ENCODE measurements around the gene CHAC1. TPM values are rescaled to one million over a fixed set of nuclear protein-coding genes. Genes with fewer than 3 reads are reported as not detected.

CHAC1 gene
- total RNA-seq, 2 experiments from 2014 or later: 40.4 to 55.6 TPM

DNA sequence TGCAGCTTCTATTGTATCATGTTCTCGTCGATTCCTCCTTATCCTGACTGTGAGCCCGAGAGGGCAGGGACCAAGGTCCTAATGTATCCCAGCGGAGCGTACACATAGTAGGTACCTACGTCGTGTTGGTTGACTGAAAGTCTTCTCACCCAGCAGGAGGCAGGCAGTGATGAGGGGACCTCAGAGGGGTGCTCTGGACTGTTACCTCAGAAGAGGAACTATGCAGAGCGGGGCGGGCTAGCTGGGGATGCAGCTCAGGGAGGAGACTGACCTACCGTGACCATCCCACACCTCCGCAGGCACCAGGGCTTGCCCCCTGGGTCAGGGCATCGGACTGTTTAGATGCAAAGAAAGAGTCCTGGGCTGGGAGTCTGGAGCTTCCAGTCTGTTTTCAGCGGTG lies 11.4 kb downstream of the CHAC1 start:
- H3K36me3 ChIP-seq (ENCODE audit: insufficient read depth, low read length): no peaks in the 10 kb centered on the region
- no peak overlapping the region for H3K4me2 ChIP-seq (ENCODE audit: low read length)
- no peaks in the 10 kb centered on the region for H3K79me2 ChIP-seq (ENCODE audit: insufficient read depth, low read depth, low read length)
- no peak overlapping the region for H3K27ac ChIP-seq (ENCODE audit: low read depth, low read length, poor library complexity, severe bottlenecking)
- ChIA-PET CTCF (ENCODE audit: unreplicated experiment) (interaction anchor here (0.6 kb wide), 1 partner anchor 11 kb away, joined by 3 read pairs; the partner anchor contains the start of gene CHAC1), POLR2A (interaction anchor here (1.0 to 4.1 kb wide), 2 partner anchors 11 to 19 kb away, joined by 3 to 25 read pairs; partner anchors contain the start of gene CHAC1)
- no peak overlapping the region for H2AFZ ChIP-seq (ENCODE audit: low read length)
- BruUV-seq (replicated peaks): no TSS peak
- H3K4me3 ChIP-seq (ENCODE audit: low read depth, low read length, poor library complexity, severe bottlenecking): no peak overlapping the region
- no peaks in the 10 kb centered on the region for H3K9me3 ChIP-seq (ENCODE audit: low read length)
- H4K20me1 ChIP-seq (ENCODE audit: insufficient read depth, low read length): no peaks in the 10 kb centered on the region
- TF ChIP-seq, protein P1, sequence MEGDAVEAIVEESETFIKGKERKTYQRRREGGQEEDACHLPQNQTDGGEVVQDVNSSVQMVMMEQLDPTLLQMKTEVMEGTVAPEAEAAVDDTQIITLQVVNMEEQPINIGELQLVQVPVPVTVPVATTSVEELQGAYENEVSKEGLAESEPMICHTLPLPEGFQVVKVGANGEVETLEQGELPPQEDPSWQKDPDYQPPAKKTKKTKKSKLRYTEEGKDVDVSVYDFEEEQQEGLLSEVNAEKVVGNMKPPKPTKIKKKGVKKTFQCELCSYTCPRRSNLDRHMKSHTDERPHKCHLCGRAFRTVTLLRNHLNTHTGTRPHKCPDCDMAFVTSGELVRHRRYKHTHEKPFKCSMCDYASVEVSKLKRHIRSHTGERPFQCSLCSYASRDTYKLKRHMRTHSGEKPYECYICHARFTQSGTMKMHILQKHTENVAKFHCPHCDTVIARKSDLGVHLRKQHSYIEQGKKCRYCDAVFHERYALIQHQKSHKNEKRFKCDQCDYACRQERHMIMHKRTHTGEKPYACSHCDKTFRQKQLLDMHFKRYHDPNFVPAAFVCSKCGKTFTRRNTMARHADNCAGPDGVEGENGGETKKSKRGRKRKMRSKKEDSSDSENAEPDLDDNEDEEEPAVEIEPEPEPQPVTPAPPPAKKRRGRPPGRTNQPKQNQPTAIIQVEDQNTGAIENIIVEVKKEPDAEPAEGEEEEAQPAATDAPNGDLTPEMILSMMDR (conservative IDR thresholded peaks at IDR 0.05; ENCODE audit: low read length): no peak
- no peak for TF ChIP-seq EZH2phosphoT487 (IDR thresholded peaks at IDR 0.05; ENCODE audit: borderline replicate concordance, low read depth, low read length)
- no peaks in the 10 kb centered on the region for H3K4me1 ChIP-seq (ENCODE audit: insufficient read depth, low read length, poor library complexity, severe bottlenecking)
- no peaks in the 10 kb centered on the region for H3K9me2 ChIP-seq (ENCODE audit: insufficient read depth, low read length)
- intact Hi-C loops (cut with micrococcal nuclease; ENCODE audit: unreplicated experiment): no loop called here
- DNase-seq (ENCODE audit: low spot score): no peak

DNA sequence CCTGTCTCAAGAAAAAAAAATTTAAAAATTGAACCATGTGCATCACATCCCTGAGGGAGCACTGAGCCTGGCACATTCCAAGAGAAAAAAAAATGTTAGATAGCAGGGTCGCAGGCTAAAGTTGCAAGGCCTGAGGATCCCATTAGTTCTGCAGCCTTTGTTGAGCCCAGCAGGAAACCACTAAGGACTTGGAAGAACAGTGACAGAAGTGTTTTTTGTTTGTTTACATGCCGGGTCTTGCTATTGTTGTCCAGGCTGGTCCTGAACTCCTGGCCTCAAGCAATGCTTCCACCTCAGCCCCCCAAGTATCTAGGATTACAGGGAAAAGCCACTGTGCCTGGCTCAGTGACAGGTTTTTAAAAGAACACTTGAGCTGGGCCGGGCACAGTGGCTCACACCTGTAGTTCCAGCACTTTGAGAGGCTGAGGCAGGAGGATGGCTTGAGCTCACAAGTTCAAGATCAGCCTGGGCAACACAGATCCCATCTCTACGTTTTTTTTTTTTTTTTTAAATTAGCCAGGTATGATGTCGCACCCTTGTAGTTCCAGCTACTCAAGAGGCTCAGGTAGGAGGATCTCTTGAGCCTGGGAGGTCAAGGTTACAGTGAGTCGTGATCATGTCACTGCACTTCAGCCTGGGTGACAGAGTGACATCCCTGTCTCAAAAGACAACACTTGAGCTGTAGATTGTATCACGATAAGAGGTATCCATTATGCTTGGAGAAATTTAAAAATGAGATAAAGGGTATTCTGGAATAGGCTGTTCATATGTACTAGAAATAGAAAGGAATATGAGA lies 15.2 kb downstream of the CHAC1 start:
- POLR2A ChIA-PET: interaction anchor here (0.5 to 0.7 kb wide), 2 partner anchors 56 to 266 kb away, joined by 3 to 6 read pairs; no protein-coding TSS in a partner anchor
- BruUV-seq (replicated peaks): no TSS peak

More for the DNA sequence above, 15.2 kb downstream of the CHAC1 start:
- intact Hi-C loops (cut with micrococcal nuclease; ENCODE audit: unreplicated experiment): no loop called here
- Histone ChIP-seq H3K4me1 (ENCODE audit: insufficient read depth, low read length, poor library complexity, severe bottlenecking) (no peaks in the 10 kb centered on the region), H3K9me3 (ENCODE audit: low read length) (no peaks in the 10 kb centered on the region), H3K36me3 (ENCODE audit: insufficient read depth, low read length) (no peaks in the 10 kb centered on the region), H3K79me2 (ENCODE audit: insufficient read depth, low read depth, low read length) (no peaks in the 10 kb centered on the region), H2AFZ (ENCODE audit: low read length) (no peak overlapping the region), H3K27ac (ENCODE audit: low read depth, low read length, poor library complexity, severe bottlenecking) (no peak overlapping the region), H3K9me2 (ENCODE audit: insufficient read depth, low read length) (no peaks in the 10 kb centered on the region), H3K4me2 (ENCODE audit: low read length) (no peak overlapping the region), H3K4me3 (ENCODE audit: low read depth, low read length, poor library complexity, severe bottlenecking) (no peak overlapping the region), H4K20me1 (ENCODE audit: insufficient read depth, low read length) (no peaks in the 10 kb centered on the region)
- no peak for DNase-seq (ENCODE audit: low spot score)
- CTCF ChIA-PET (ENCODE audit: unreplicated experiment): no interaction called here
- TF ChIP-seq, protein P1 (conservative IDR thresholded peaks at IDR 0.05; ENCODE audit: low read length): no peak
- no peak for TF ChIP-seq EZH2phosphoT487 (IDR thresholded peaks at IDR 0.05; ENCODE audit: borderline replicate concordance, low read depth, low read length)

Data from OCI-LY7 (cell line).